Measurements from ENCODE around the gene METTL2A. TPM values are rescaled to one million over a fixed set of nuclear protein-coding genes. Genes with fewer than 3 reads are reported as not detected.
"Not testable (repeated sequence)": the region's sequence is repeated elsewhere in the genome, so short reads cannot be mapped to it uniquely, and the experiment has no call there.

Gene METTL2A
- total RNA-seq, 1 donor from 2014 or later: 35.6 TPM

- peak overlapping the region; percentile 90 for H3K27ac Mint-ChIP-seq
- not testable (repeated sequence) for H3K9me3 Mint-ChIP-seq, H3K27me3 Mint-ChIP-seq
- peak overlapping the region; percentile 90 for H3K4me3 Mint-ChIP-seq
- peaks cover 26% of the 10 kb centered on the region for H3K36me3 Mint-ChIP-seq (ENCODE audit: low read depth)
- peak; percentile 85 for DNase-seq
- intact Hi-C loops (cut with micrococcal nuclease): loop anchor here (2.0 kb wide), 1 partner anchor 56 kb away; the partner anchor contains the start of gene METTL2A
- H3K4me1 Mint-ChIP-seq: peaks cover 32% of the 10 kb centered on the region
Measured at GRCh38 chr17:62478880-62479638, 55.4 kb downstream of the METTL2A start.

GRCh38 chr17:62479639-62480258 lies 56.1 kb downstream of the METTL2A start:
- H3K36me3 Mint-ChIP-seq (ENCODE audit: low read depth): peaks cover 26% of the 10 kb centered on the region
- H3K27me3 Mint-ChIP-seq, H3K9me3 Mint-ChIP-seq: not testable (repeated sequence)
- H3K4me3 Mint-ChIP-seq: peak overlapping the region; percentile 90
- H3K27ac Mint-ChIP-seq: peak overlapping the region; percentile 90
- intact Hi-C loops (cut with micrococcal nuclease): loop anchor here (2.0 kb wide), 1 partner anchor 57 kb away; the partner anchor contains the start of gene METTL2A
- DNase-seq: peak; percentile 79
- peaks cover 32% of the 10 kb centered on the region for H3K4me1 Mint-ChIP-seq

DNA sequence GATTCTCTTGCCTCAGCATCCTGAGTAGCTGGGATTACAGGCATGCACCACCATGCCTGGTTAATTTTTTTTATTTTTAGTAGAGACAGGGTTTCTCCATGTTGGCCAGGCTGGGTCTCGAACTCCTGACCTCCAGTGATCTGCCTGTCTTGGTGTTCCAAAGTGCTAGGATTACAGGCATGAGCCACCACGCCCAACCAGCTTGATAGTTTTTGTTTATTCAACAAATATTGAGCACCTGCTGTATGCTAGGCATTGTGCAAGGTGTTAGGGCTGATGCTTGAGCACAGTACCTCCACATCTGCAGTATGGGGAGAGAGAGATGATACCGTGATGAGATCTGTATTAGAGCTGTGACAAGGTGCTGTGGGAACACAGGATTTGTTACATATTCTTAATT lies 58.9 kb downstream of the METTL2A start:
- intact Hi-C loops (cut with micrococcal nuclease); H3K27ac Mint-ChIP-seq; H3K4me3 Mint-ChIP-seq; H3K9me3 Mint-ChIP-seq; H3K27me3 Mint-ChIP-seq; DNase-seq: not testable (repeated sequence)
- peaks cover 27% of the 10 kb centered on the region for H3K36me3 Mint-ChIP-seq (ENCODE audit: low read depth)
- peaks cover 29% of the 10 kb centered on the region for H3K4me1 Mint-ChIP-seq

GRCh38 chr17:62490990-62491389 lies 67.3 kb downstream of the METTL2A start:
- H3K27ac Mint-ChIP-seq; intact Hi-C loops (cut with micrococcal nuclease); H3K4me1 Mint-ChIP-seq; H3K4me3 Mint-ChIP-seq; DNase-seq; H3K27me3 Mint-ChIP-seq; H3K9me3 Mint-ChIP-seq: not testable (repeated sequence)
- H3K36me3 Mint-ChIP-seq (ENCODE audit: low read depth): peaks cover 17% of the 10 kb centered on the region

- H3K27me3 Mint-ChIP-seq; H3K9me3 Mint-ChIP-seq; H3K4me3 Mint-ChIP-seq; DNase-seq; H3K4me1 Mint-ChIP-seq; intact Hi-C loops (cut with micrococcal nuclease); H3K27ac Mint-ChIP-seq: not testable (repeated sequence)
- H3K36me3 Mint-ChIP-seq (ENCODE audit: low read depth): peaks cover 17% of the 10 kb centered on the region
Measured at GRCh38 chr17:62493049-62493655, 69.5 kb downstream of the METTL2A start.

GRCh38 chr17:62494073-62494472 lies 70.4 kb downstream of the METTL2A start:
- H3K27ac Mint-ChIP-seq; H3K4me3 Mint-ChIP-seq; H3K27me3 Mint-ChIP-seq; DNase-seq; H3K9me3 Mint-ChIP-seq; H3K4me1 Mint-ChIP-seq; intact Hi-C loops (cut with micrococcal nuclease): not testable (repeated sequence)
- peaks cover 20% of the 10 kb centered on the region for H3K36me3 Mint-ChIP-seq (ENCODE audit: low read depth)

GRCh38 chr17:62496344-62496743 lies 72.6 kb downstream of the METTL2A start:
- H3K9me3 Mint-ChIP-seq; H3K27me3 Mint-ChIP-seq; H3K27ac Mint-ChIP-seq; H3K4me1 Mint-ChIP-seq; DNase-seq; H3K4me3 Mint-ChIP-seq; intact Hi-C loops (cut with micrococcal nuclease): not testable (repeated sequence)
- H3K36me3 Mint-ChIP-seq (ENCODE audit: low read depth): peaks cover 17% of the 10 kb centered on the region

DNA sequence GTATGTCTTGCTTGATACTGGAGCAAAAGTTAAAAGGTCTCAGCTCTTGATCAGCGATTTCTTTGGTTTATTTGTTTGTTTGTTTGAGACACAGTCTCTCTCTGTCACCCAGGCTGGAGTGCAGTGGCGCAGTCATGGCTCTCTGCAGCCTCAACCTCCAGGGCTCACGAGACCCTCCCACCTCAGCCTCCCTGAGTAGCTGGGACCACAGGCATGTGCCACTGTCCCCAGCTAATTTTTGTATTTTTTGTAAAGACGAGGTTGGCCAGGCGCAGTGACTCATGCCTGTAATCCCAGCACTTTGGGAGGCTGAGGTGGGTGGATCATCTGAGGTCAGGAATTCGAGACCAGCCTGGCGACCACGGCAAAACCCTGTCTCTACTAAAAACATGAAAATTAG lies 75.1 kb downstream of the METTL2A start:
- H3K4me3 Mint-ChIP-seq; H3K27me3 Mint-ChIP-seq; H3K9me3 Mint-ChIP-seq; H3K4me1 Mint-ChIP-seq; DNase-seq; intact Hi-C loops (cut with micrococcal nuclease); H3K27ac Mint-ChIP-seq; H3K36me3 Mint-ChIP-seq (ENCODE audit: low read depth): not testable (repeated sequence)

Other genes starting within 250 kb of the METTL2A start
- gene EFCAB3, start 43.3 kb upstream of the METTL2A start, total RNA-seq: not detected in 2 replicates
- 42.7 and 47.2 TPM in 2 replicates for gene TLK2, start 54.9 kb downstream of the METTL2A start, total RNA-seq
- 2.4 and 2.9 TPM in 2 replicates for gene MRC2, start 203.8 kb downstream of the METTL2A start, total RNA-seq